Uterus (tissue), 2 donors: ENCODE measurements around the gene MSRB3.

Experiments
- POLR2A ChIP-seq, 2 donors: fragments of 450-650 bp; IDR thresholded peaks; one replicate each; pipeline ENCODE4 v1.6.1; 2016; ENCODE audit warnings: antibody characterized with exemption in 2 of 2, mild to moderate bottlenecking in 1 of 2, moderate library complexity in 1 of 2
- TF ChIP-seq, protein P1 (sequence below), 4 experiments: fragments of 200-600 bp in 2 of 4; fragments of 450-650 bp in 2 of 4; sonication (generic) in 2 of 4; IDR thresholded peaks; one replicate each; pipeline ENCODE4 v1.5.1; 2016 to 2019; ENCODE audit warnings: antibody characterized with exemption in 4 of 4, mild to moderate bottlenecking in 2 of 4, moderate library complexity in 1 of 4

DNA sequence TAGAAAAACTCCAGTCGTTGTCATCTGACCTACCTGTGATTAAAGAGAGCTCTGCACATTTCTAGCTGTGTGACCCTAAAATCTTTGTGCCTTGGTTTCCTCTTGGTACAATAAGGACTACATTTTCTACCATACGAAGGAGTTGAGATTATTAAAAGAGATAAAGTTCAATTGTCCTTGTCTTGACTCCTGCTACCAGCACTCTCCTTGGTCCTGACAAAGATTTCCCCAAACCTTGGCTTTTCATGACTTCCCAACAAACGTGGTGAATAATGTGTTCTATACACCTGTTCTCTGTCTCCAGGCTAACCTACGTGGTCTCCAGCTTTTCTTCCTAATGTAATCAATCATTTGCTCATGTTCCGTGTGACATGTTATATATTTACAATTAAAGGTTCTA is 223.5 kb downstream of the MSRB3 start:
- TF ChIP-seq, protein P1, sequence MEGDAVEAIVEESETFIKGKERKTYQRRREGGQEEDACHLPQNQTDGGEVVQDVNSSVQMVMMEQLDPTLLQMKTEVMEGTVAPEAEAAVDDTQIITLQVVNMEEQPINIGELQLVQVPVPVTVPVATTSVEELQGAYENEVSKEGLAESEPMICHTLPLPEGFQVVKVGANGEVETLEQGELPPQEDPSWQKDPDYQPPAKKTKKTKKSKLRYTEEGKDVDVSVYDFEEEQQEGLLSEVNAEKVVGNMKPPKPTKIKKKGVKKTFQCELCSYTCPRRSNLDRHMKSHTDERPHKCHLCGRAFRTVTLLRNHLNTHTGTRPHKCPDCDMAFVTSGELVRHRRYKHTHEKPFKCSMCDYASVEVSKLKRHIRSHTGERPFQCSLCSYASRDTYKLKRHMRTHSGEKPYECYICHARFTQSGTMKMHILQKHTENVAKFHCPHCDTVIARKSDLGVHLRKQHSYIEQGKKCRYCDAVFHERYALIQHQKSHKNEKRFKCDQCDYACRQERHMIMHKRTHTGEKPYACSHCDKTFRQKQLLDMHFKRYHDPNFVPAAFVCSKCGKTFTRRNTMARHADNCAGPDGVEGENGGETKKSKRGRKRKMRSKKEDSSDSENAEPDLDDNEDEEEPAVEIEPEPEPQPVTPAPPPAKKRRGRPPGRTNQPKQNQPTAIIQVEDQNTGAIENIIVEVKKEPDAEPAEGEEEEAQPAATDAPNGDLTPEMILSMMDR (IDR thresholded peaks at IDR 0.05) = no peak
- TF ChIP-seq POLR2A (IDR thresholded peaks at IDR 0.05) = no peak
